K562 treated with DMSO at 1 percent for 12 hours (cell line): ENCODE results near the gene LIF. TPM values are rescaled to one million over a fixed set of nuclear protein-coding genes. Genes with fewer than 3 reads are reported as not detected.

Experiments
- total RNA-seq: library from RNA; unstranded; fragments of 300-600 nt; gene quantifications from 2 replicates; pipeline ENCODE4 v1.2.3, GENCODE V29; 2022; ENCODE audit not compliant: insufficient read depth

The LIF gene
- not detected in 2 replicates for total RNA-seq

DNA sequence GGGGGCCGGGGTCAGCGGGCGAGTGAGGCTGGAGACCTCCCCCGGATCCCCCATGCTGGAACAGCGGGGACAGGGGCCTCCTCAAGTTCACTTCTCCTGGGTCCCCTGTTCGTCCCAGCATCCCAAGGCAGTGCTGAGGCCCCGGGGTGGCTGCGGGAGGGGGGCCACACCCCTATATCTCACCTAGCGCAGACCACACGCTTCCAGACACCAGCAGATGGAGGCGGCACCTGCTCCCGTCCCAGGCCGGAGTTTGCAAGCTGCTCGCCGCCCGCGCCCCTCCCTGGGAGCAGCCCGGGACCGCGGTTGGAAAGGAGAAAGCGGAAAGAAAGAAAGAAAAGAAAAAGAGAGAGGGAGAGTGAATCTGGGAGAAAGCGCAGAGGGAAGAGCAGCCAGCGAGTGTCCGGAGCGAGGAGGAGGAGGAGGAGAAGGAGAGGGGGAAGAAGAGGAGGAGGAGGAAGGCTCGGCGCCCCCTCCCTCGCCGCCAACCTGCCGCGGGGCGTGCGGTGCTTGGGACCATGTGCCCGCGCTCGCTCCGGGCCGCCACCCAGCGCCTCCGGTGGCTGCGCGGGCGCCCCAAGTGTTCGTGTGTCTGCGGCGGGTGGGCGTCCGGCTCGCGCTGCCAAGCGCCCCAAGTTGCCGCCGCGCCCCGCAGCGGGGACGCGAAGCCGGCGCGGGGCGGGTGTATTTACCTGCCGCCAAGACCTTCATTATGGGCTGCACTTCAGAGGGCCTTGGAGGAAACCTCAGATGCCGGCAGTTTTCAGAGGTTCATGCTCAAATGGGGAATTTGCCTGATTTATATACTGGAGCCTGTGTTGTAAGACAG is at the start of gene LIF:
TSS of gene LIF (minus strand) at position 775 of the 829 bp plus-strand sequence. CDS start at position 711, 64 bp downstream.

GRCh38 chr22:30289141-30289979 is 42.8 kb upstream of the LIF start, which contains the start of gene CASTOR1:
TSS of gene CASTOR1 (minus strand) at chr22:30289505. CDS start at chr22:30289497, 8 bp downstream.

DNA sequence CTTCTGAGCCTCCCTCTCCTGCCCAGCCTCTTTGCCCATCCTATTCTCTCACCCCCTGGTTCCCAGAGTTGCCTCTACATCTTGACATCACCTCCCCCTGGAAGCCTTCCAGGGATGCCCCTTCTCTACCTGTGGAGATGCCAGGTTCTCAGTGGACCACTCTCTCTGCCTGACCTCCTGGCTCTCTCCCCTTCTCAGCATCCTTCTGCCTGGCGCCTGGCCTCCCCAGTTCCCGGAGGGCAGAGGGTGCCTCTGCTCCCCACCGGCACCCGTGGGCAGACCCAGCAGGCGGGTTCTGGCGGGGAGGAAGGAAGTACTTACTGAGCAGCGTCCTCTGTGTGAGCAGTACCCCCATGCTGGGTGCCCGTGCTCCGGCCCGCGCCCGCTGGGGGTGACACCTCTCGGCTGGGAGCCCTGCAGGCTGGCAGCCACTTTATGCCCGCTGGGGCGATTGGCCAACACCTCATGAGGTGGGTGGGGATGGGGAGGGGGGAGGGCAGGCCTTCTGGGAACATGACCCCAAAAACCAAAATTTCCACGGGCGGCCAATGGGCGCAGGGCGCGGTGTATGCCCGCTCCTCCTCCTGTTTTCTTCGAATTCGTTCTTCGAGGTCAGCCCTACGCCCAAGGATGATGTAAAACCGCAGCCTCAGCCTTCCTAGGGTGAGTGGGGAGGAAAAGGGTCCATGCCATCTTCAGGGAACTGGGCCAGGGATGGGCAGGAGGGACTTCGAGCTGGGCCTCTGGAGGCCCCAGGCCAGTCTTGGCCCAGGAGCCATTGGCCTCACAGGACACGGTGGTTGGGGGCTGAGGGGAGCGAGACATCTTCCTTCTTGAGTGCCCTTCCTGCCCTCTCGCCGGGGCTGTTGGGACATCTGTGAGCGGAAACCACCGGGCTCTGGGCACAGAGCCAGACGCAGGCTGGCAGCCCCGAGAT is 20.2 kb upstream of the LIF start, which contains the start of gene OSM:
TSS of gene OSM (minus strand) at position 407 of the 937 bp plus-strand sequence. CDS start at position 355, 52 bp downstream.

Other genes starting within 250 kb of the LIF start
- not detected in 2 replicates for gene HORMAD2, start 166.3 kb downstream of the LIF start, total RNA-seq
- gene OSM, start 20.1 kb upstream of the LIF start, total RNA-seq, result not detected in 2 replicates
- gene CASTOR1, start 42.7 kb upstream of the LIF start, total RNA-seq, result 1.9 and 4.7 TPM in 2 replicates
- gene TBC1D10A, start 80.2 kb upstream of the LIF start, total RNA-seq, result 14.7 and 19.6 TPM in 2 replicates
- gene SF3A1, start 110.1 kb upstream of the LIF start, total RNA-seq, result 26.8 and 65.5 TPM in 2 replicates
- gene CCDC157, start 110.2 kb upstream of the LIF start, total RNA-seq, result 1.8 and 2.8 TPM in 2 replicates
- 3.4 and 7.5 TPM in 2 replicates for gene RNF215, start 140.7 kb upstream of the LIF start, total RNA-seq
- 0.19 TPM in 1 of 2 replicates, not detected in the other for gene SEC14L2, start 150.3 kb upstream of the LIF start, total RNA-seq
- 35.8 and 45.6 TPM in 2 replicates for gene MTFP1, start 179.0 kb upstream of the LIF start, total RNA-seq
- not detected in 2 replicates for gene SEC14L3, start 225.3 kb upstream of the LIF start, total RNA-seq